IMR-90 (cell line): ENCODE data around the gene STT3A. TPM values are rescaled to one million over a fixed set of nuclear protein-coding genes. Genes with fewer than 3 reads are reported as not detected.

Experiments used
- ATAC-seq: fragments of 200-7000 bp; cut with Tn5 transposase; 2 replicates; pipeline ENCODE4 v1.9.1; 2020; ENCODE audit warnings: low read depth, mild to moderate bottlenecking, moderate library complexity
- BruUV-seq: library from RNA; stranded (reverse); fragments of 400-500 nt; replicated peaks from 2 replicates; lab custom pipeline; 2021; lab: Mats Ljungman, UMichigan
- CTCF ChIA-PET: fragments of 300-600 bp; formaldehyde crosslinking; extraction: SDS; loops from one replicate; lab custom pipeline; 2021; ENCODE audit warnings: antibody characterized with exemption; lab: Yijun Ruan, JAX
- POLR2A ChIA-PET: fragments of 300-600 bp; sonication (Branson Sonifier 250); formaldehyde crosslinking; loops from one replicate; lab custom pipeline; 2022; ENCODE audit warnings: antibody characterized with exemption; ENCODE audit not compliant: unreplicated experiment; lab: Charles Lee
- DNase-seq: peaks from one replicate; pipeline ENCODE4 v3.0.0; 2013
- H2AFZ ChIP-seq: replicated peaks from 2 replicates; pipeline ENCODE3; 2013; ENCODE audit warnings: low read length, mild to moderate bottlenecking; ENCODE audit not compliant: poor library complexity
- H2AK5ac ChIP-seq: 2 replicates; pipeline ENCODE4 v1.6.1; 2013; ENCODE audit warnings: low read depth, low read length, inconsistent platforms
- H2AK9ac ChIP-seq: replicated peaks from 2 replicates; pipeline ENCODE3; 2013; ENCODE audit warnings: mild to moderate bottlenecking, low read depth, low read length, moderate library complexity; ENCODE audit not compliant: poor library complexity
- H2BK120ac ChIP-seq: 2 replicates; pipeline ENCODE4 v1.6.1; 2013; ENCODE audit warnings: low read depth, low read length, inconsistent platforms
- H2BK15ac ChIP-seq: 3 replicates; pipeline ENCODE4 v1.6.1; 2013; ENCODE audit warnings: low read depth, low read length, inconsistent platforms
- H2BK20ac ChIP-seq: 2 replicates; pipeline ENCODE4 v1.6.1; 2013; ENCODE audit warnings: low read depth, mild to moderate bottlenecking, inconsistent platforms, low read length, moderate library complexity
- H2BK5ac ChIP-seq: 2 replicates; pipeline ENCODE4 v1.6.1; 2013; ENCODE audit warnings: mild to moderate bottlenecking, low read depth, low read length, inconsistent platforms; ENCODE audit not compliant: poor library complexity, severe bottlenecking
- H3K14ac ChIP-seq: replicated peaks from 2 replicates; pipeline ENCODE4 v1.6.1; 2013; ENCODE audit warnings: low read depth, low read length, inconsistent platforms
- H3K18ac ChIP-seq: 2 replicates; pipeline ENCODE4 v1.6.1; 2013; ENCODE audit warnings: low read depth, low read length, control low read depth
- H3K23ac ChIP-seq: 2 replicates; pipeline ENCODE4 v1.6.1; 2013; ENCODE audit warnings: low read depth, low read length, inconsistent platforms
- H3K27ac ChIP-seq: 2 replicates; pipeline ENCODE4 v1.5.1; 2013; ENCODE audit warnings: mild to moderate bottlenecking, control low read depth, low read length; ENCODE audit not compliant: insufficient read depth
- H3K27me3 ChIP-seq: 2 replicates; pipeline ENCODE4 v1.6.1; 2013; ENCODE audit warnings: low read length; ENCODE audit not compliant: control insufficient read depth, insufficient read depth
- H3K36me3 ChIP-seq: 2 replicates; pipeline ENCODE4 v1.6.1; 2013; ENCODE audit warnings: low read length, mixed read lengths; ENCODE audit not compliant: control insufficient read depth, insufficient read depth
- H3K4ac ChIP-seq: 2 replicates; pipeline ENCODE4 v1.6.1; 2013; ENCODE audit warnings: low read depth, low read length, inconsistent platforms
- H3K4me1 ChIP-seq: 2 replicates; pipeline ENCODE4 v1.6.1; 2013; ENCODE audit warnings: low read length, mixed read lengths; ENCODE audit not compliant: control insufficient read depth, insufficient read depth
- H3K4me2 ChIP-seq: 2 replicates; pipeline ENCODE4 v1.6.1; 2013; ENCODE audit warnings: low read depth, mild to moderate bottlenecking, control low read depth, low read length, moderate library complexity
- H3K4me3 ChIP-seq: 2 replicates; pipeline ENCODE4 v1.5.1; 2013; ENCODE audit warnings: low read depth, mild to moderate bottlenecking, control low read depth, low read length, moderate library complexity; ENCODE audit not compliant: insufficient read depth
- H3K56ac ChIP-seq: 2 replicates; pipeline ENCODE4 v1.6.1; 2013; ENCODE audit warnings: low read length, inconsistent platforms; ENCODE audit not compliant: insufficient read depth; ENCODE audit errors: extremely low read depth
- H3K79me1 ChIP-seq, 2 experiments: 2 replicates each; pipeline ENCODE4 v1.6.1; 2013; ENCODE audit warnings: low read length in 2 of 2, inconsistent platforms in 1 of 2, low read depth in 1 of 2
- H3K9ac ChIP-seq: 2 replicates; pipeline ENCODE4 v1.6.1; 2013; ENCODE audit warnings: low read depth, low read length, control low read depth
- H3K9me1 ChIP-seq: 2 replicates; pipeline ENCODE4 v1.6.1; 2013; ENCODE audit warnings: low read length, inconsistent platforms; ENCODE audit not compliant: insufficient read depth
- H3K9me3 ChIP-seq: 2 replicates; pipeline ENCODE4 v1.6.1; 2013; ENCODE audit warnings: low read length; ENCODE audit not compliant: control insufficient read depth, insufficient read depth
- H4K20me1 ChIP-seq: 2 replicates; pipeline ENCODE4 v1.6.1; 2013; ENCODE audit warnings: low read length, inconsistent platforms; ENCODE audit not compliant: insufficient read depth
- H4K5ac ChIP-seq: 2 replicates; pipeline ENCODE4 v1.6.1; 2013; ENCODE audit warnings: mild to moderate bottlenecking, low read depth, low read length, control low read depth
- H4K8ac ChIP-seq, 2 experiments: 2 replicates each; pipeline ENCODE4 v1.6.1; 2013; ENCODE audit warnings: low read depth in 2 of 2, low read length in 2 of 2, control low read depth in 1 of 2, inconsistent platforms in 1 of 2
- H4K91ac ChIP-seq: 2 replicates; pipeline ENCODE4 v1.6.1; 2013; ENCODE audit warnings: low read depth, low read length, inconsistent platforms; ENCODE audit not compliant: insufficient read depth
- BHLHE40 ChIP-seq: fragments of 150-350 bp; IDR thresholded peaks from 2 replicates; pipeline ENCODE4 v1.6.1; 2016; ENCODE audit warnings: mild to moderate bottlenecking, low read depth, low read length
- CEBPB ChIP-seq: IDR thresholded peaks from 2 replicates; pipeline ENCODE4 v1.6.1; 2012; ENCODE audit warnings: low read depth, low read length, improper control_type of control experiment
- CHD1 ChIP-seq: IDR thresholded peaks from 2 replicates; pipeline ENCODE4 v1.6.1; 2012; ENCODE audit warnings: low read depth, low read length, improper control_type of control experiment
- FOS ChIP-seq: fragments of 150-350 bp; IDR thresholded peaks from 2 replicates; pipeline ENCODE4 v1.6.1; 2016; ENCODE audit warnings: low read depth, low read length
- MAFK ChIP-seq: IDR thresholded peaks from 2 replicates; pipeline ENCODE4 v1.6.1; 2012; ENCODE audit warnings: low read depth, low read length, improper control_type of control experiment
- MXI1 ChIP-seq: IDR thresholded peaks from 2 replicates; pipeline ENCODE4 v1.6.1; 2012; ENCODE audit warnings: low read depth, mild to moderate bottlenecking, low read length, moderate library complexity, borderline replicate concordance
- NFE2L2 ChIP-seq: fragments of 150-350 bp; IDR thresholded peaks from 2 replicates; pipeline ENCODE4 v1.6.1; 2016; ENCODE audit warnings: low read depth, mild to moderate bottlenecking, low read length
- POLR2A ChIP-seq: IDR thresholded peaks from 2 replicates; pipeline ENCODE4 v1.6.1; 2012; ENCODE audit warnings: mild to moderate bottlenecking, low read depth, low read length
- RAD21 ChIP-seq: IDR thresholded peaks from 2 replicates; pipeline ENCODE4 v1.6.1; 2012; ENCODE audit warnings: low read length, improper control_type of control experiment
- RCOR1 ChIP-seq: IDR thresholded peaks from 2 replicates; pipeline ENCODE4 v1.6.1; 2012; ENCODE audit warnings: mild to moderate bottlenecking, low read length, improper control_type of control experiment; ENCODE audit not compliant: insufficient replicate concordance
- RFX5 ChIP-seq: IDR thresholded peaks from 2 replicates; pipeline ENCODE4 v1.8.0; 2012; ENCODE audit warnings: low read depth, mild to moderate bottlenecking, low read length, moderate library complexity
- SMC3 ChIP-seq: fragments of 150-350 bp; IDR thresholded peaks from 2 replicates; pipeline ENCODE4 v1.6.1; 2016; ENCODE audit warnings: low read depth, mild to moderate bottlenecking, antibody characterized with exemption, low read length, moderate library complexity
- WGBS, 2 experiments: methylation state at CpG; one replicate each; pipeline versions ENCODE4 v1.1.5 to v1.1.7; 2013; ENCODE audit warnings: missing lambda C conversion rate in 2 of 2; ENCODE audit not compliant: insufficient read length in 1 of 2; ENCODE audit errors: extremely low coverage in 2 of 2; 5-methylcytosine and 5-hydroxymethylcytosine counted together
- dilution Hi-C: fragments of 300-500 bp; cut with HindIII; formaldehyde crosslinking; loops from one replicate; pipeline ENCODE4 v1.14.3; 2018; ENCODE audit warnings: low sequenced_read_pairs; ENCODE audit not compliant: unreplicated experiment
- in situ Hi-C: fragments of 300-500 bp; cut with MboI; formaldehyde crosslinking; loops from 3 replicates; pipeline ENCODE4 v1.14.3; 2019; ENCODE audit warnings: low sequenced_read_pairs, inconsistent platforms, mixed read lengths
- intact Hi-C: fragments of 100-400 bp; cut with micrococcal nuclease; formaldehyde crosslinking; loops from 2 replicates; pipeline ENCODE4 v1.10.0; 2022
- polyA plus RNA-seq, 3 experiments: library from polyadenylated mRNA; depleted of rRNA; stranded (reverse); fragments of >200 nt; gene quantifications; 2 replicates each; pipeline ENCODE4 v1.2.3, GENCODE V29; 2012; ENCODE audit warnings: low replicate concordance in 1 of 3
- total RNA-seq: library from RNA; depleted of rRNA; stranded (reverse); fragments of >200 nt; gene quantifications from 2 replicates; pipeline ENCODE4 v1.2.3, GENCODE V29; 2012

STT3A gene
- total and polyA plus RNA-seq, 2 of the 4 experiments (the other 2 are of a cell fraction) = 180 to 387 TPM

DNA sequence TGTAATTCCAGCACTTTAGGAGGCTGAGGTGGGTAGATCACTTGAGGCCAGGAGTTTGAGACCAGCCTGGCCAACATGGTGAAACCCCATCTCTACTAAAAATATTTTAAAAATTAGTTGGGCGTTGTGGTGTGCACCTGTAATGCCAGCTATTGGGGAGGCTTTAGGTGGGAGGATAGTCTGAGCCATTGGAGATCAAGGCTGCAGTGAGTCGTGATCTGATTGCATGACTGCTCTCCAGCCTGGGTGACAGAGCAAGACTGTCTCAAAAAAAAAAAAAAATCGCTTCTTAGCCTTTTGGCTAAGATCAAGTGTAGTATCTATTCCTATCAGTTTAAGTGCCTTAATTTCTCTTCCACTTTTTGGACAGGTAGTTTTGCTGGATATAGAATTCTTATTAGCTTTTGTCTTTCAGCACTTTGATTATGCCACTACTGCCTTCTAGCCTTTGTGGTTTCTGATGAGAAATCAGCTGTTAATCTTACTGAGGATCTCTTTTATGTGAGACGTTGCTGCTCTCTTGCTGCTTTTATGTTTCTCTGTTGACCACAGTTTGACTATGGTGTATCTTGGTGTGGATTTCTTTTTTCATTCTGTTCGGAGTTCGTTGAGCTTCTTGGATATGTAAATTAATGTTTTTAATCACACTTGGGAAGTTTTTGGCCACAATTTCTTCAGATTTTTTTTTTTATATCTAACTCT lies 57.0 kb downstream of the STT3A start:
- Histone ChIP-seq H3K4me3 (no peak overlapping the region), H2BK15ac (no peak overlapping the region), H2BK5ac (no peak overlapping the region), H2AK5ac (no peak overlapping the region), H3K9ac (no peak overlapping the region), H4K8ac (no peak overlapping the region), H3K36me3 (peaks cover 11% of the 10 kb centered on the region), H2BK20ac (no peak overlapping the region), H3K27me3 (no peaks in the 10 kb centered on the region), H3K14ac (no peak overlapping the region), H2BK120ac (no peak overlapping the region), H3K27ac (no peak overlapping the region), H3K18ac (no peak overlapping the region), H3K4me1 (no peaks in the 10 kb centered on the region), H2AK9ac (no peak overlapping the region), H4K20me1 (no peaks in the 10 kb centered on the region), H3K9me1 (no peaks in the 10 kb centered on the region), H3K56ac (no peak overlapping the region), H4K91ac (no peak overlapping the region), H3K4me2 (no peak overlapping the region), H3K9me3 (no peaks in the 10 kb centered on the region), H3K79me1 (peaks cover 3 to 8% of the 10 kb centered on the region in 2 experiments; a peak in 1 of 4 replicates), H2AFZ (no peak overlapping the region), H3K23ac (no peak overlapping the region), H4K5ac (no peak overlapping the region), H3K4ac (no peak overlapping the region)
- dilution Hi-C loops = no loop called here
- BruUV-seq = no TSS peak
- no CpG with 5 or more reads among the region's 6 CpGs for WGBS, 2 experiments
- intact Hi-C loops = no loop called here
- in situ Hi-C loops = no loop called here
- no peak for ATAC-seq
- no peak for DNase-seq
- CTCF ChIA-PET = no interaction called here
- no peak for TF ChIP-seq RFX5
- no peak for TF ChIP-seq POLR2A
- no peak for TF ChIP-seq RCOR1
- TF ChIP-seq MAFK = no peak
- TF ChIP-seq MXI1 = no peak
- no peak for TF ChIP-seq SMC3
- TF ChIP-seq BHLHE40 = no peak
- TF ChIP-seq CEBPB = no peak
- TF ChIP-seq NFE2L2 = no peak
- no peak for TF ChIP-seq RAD21
- TF ChIP-seq CHD1 = no peak
- no peak for TF ChIP-seq FOS
- POLR2A ChIA-PET = no interaction called here
